Fibroblast of villous mesenchyme (primary cell): Measurements from ENCODE around the gene PM20D1. TPM values are rescaled to one million over a fixed set of nuclear protein-coding genes. Genes with fewer than 3 reads are reported as not detected.

Source experiments
- DNase-seq: peaks from one replicate; pipeline ENCODE4 v3.0.0-alpha.2; 2010; ENCODE audit warnings: low read depth
- H3K4me3 ChIP-seq: 2 replicates; pipeline ENCODE4 v1.5.1; 2011; ENCODE audit warnings: low read depth, mild to moderate bottlenecking, low read length
- CTCF ChIP-seq: IDR thresholded peaks from 2 replicates; pipeline ENCODE4 v1.5.1; 2012; ENCODE audit warnings: low read depth, mild to moderate bottlenecking, low read length; ENCODE audit not compliant: insufficient read depth
- total RNA-seq: library from RNA; depleted of rRNA; stranded (reverse); fragments of >200 nt; gene quantifications from 2 replicates; pipeline ENCODE4 v1.2.3, GENCODE V29; 2012

The PM20D1 gene
- total RNA-seq, 1 donor, result not detected

GRCh38 chr1:205802060-205802459 is 47.9 kb downstream of the PM20D1 start:
- no peak for TF ChIP-seq CTCF
- no peak for DNase-seq
- no peak overlapping the region for H3K4me3 ChIP-seq

GRCh38 chr1:205800981-205801703 is 48.8 kb downstream of the PM20D1 start:
- no peak for DNase-seq
- no peak for TF ChIP-seq CTCF

GRCh38 chr1:205800427-205800826 is 49.5 kb downstream of the PM20D1 start:
- no peak overlapping the region for H3K4me3 ChIP-seq
- TF ChIP-seq CTCF, result no peak
- DNase-seq, result no peak

More at GRCh38 chr1:205800981-205801703, 48.8 kb downstream of the PM20D1 start:
- H3K4me3 ChIP-seq, result no peak overlapping the region

GRCh38 chr1:205798577-205798976 is 51.4 kb downstream of the PM20D1 start:
- no peak overlapping the region for H3K4me3 ChIP-seq
- no peak for TF ChIP-seq CTCF
- no peak for DNase-seq

DNA sequence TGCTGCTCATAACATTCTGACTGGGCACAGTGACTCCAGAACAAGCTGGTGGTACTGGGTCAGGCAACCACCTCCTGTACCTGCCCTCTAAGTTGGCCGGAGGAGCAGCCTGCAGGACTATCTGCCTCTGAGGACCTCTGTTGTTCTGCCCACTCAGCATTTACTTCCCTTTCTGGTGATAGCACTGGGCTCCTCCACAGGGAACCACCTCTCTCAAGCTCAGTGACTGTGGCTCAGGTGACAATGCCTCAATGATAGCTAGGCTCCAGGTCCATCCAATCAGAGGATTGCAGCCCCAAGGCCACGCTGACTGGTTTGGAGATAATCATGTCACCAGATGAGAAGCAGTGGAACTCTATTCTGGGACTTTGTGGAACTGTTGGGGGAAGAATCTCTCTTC is 52.8 kb downstream of the PM20D1 start:
- H3K4me3 ChIP-seq, result no peak overlapping the region
- DNase-seq, result no peak
- no peak for TF ChIP-seq CTCF

DNA sequence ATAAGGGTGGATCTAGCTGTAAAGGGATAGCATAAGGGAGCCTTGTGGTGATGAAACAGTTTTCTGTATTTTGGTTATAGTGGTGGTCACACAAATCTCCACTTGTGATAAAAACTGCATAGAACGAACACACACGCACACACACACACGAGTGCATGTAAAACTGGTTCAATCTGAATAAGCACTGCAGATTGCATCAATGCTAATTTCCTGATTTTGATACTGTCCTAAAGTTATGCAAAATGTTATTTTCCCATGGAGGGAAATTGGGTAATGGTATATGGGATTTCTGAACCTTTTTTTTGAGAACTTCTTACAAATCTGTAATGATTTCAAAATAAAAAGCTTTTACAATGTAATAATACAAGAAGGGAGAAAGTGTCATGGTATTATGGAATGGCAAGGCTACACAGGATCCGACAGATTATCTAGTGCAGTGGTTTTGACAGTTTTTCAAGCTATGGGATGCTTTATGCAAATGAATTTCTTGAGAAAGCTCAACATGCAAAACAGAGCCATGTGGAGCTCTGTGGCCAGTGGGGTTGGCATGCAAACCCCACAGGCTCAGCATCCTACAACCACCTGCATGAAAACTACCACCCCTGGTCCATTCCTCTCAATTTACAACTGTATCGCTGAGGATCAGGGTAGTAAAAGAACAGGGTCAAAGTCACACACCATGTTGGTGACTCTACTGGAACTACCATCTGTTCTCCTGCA is 55.8 kb downstream of the PM20D1 start:
- TF ChIP-seq CTCF, result no peak
- no peak overlapping the region for H3K4me3 ChIP-seq
- DNase-seq, result no peak
